ENCODE results near the gene CDRT15L2.
"Not testable (repeated sequence)": the region's sequence is repeated elsewhere in the genome, so short reads cannot be mapped to it uniquely, and the experiment has no call there.

CDRT15L2 gene

DNA sequence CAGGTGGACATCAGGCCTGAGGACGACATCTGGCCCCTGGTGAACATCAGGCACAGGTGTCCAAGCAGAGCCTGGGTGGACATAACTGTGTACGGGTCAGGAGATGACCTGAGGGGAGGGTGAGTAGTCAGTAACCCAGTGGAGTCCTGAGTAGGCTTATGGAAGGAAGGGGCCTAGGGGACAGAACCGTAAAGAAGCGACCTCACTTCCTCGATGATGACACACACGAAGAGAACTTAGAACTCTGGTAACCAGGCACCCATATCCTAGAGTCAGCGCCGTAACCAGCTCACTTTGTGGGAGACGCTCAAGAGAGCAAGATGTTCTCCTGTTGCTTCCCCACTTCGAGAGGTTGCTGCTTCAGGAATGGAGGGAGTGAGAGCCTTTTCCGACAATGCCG is at the start of gene CDRT15L2:
Gene CDRT15L2 (plus strand): TSS at position 301 of the 400 bp plus-strand sequence. CDS start 20 bp downstream, at position 321.
- DNase-seq = not testable (repeated sequence)

DNA sequence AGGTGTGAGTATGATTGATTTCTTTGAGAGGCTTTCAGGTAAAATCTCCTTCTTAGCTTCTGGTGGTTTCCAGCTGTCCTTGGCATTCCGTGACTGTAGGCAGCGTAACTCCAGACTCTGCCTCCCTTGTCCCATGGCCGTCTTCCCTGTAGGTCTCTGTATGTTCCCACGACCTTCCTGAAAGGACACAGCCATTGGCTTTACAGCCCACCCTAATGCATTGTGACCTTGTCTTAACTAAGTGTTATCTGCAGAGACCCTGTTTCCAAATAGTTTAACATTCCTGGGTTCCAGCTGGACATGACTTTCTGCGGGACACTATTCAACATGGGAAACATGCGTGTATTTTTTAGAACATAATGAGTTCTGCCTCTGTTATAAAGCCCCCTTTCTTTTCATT is 49.4 kb upstream of the CDRT15L2 start:
- DNase-seq = not testable (repeated sequence)

DNA sequence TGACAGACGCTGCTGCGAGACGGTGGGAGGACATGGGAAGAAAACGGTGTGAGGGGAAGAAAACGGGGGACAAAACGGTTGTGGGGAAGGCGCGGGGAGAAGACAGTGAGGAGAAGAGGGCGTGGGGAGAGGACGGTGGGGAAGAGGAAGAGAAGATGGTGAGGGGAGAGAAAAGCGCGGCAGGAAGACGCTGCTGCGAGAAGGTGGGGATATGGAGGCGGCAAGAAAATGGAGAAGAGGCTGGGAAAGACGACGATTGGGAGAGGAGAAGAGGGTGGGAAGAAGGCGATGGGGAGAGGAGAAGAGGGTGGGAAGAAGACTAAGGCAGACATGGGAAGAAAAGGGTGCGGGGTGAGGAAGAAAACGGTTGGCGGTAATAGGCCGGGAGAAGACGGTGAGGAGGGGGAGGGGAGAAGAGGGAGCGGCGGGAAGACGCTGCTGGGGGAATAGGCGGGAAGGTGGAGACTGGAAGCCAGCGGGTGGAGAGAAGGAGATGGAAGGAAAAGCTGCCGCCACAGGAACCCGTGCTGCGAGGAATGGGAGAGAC is 46.9 kb upstream of the CDRT15L2 start:
- DNase-seq = peak; percentile 21

DNA sequence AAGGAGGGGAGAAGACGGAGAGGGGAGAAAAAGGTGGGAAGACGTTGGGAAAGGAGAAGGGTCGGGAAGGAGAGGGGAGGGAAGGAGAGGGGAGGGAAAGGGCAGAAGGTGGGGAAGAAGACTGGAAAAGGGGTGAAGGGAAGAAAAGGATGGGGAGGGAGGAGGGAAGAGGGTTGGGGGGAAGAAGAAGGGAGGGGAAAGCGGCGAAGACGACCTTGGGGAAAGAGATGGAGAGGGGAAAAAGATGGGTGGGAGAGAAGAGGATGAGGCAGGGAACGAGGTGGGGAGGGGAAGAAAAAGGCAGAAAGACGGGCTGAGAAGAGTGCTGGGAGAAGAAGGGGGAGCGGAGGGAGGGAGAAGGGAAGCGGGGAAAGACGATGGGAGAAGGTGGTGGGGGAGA is 46.3 kb upstream of the CDRT15L2 start:
- not testable (repeated sequence) for DNase-seq

DNA sequence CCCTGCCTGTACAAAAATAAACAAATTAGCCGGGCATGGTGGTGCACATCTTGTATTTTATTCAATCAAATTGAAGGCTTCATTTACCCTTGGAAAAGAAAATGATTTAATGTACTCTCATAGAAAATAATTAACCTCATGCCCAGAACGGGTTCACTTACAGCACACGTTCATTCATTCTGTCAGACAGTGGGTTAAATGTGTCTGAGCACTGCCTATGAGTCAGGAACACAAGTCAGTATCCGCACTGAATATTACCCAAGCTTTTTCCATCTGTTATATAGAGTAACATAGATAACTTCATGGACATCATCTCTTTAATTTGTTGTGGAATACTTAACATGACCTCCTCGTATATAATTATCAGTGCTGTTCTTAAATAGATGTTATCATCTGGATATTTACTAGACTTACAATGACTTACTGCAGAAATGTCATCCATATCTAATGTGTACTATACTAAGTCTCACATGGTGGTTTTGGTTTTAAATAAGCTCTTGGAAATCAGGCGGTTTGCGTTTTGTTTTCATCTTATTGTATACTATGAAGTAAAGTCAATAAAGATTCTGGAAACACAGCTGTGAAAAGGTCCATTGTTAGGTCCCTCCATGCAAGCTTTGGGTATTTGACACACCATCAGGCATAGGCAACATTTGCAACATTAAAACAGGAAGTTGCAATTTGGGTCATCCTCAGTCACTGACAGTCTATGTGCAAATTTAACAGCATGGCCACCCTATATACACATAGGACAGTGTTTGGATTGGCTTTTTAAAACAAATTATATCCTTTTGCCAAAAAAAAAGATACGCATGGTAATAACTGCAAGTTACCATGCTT is 44.6 kb upstream of the CDRT15L2 start:
- not testable (repeated sequence) for DNase-seq

DNA sequence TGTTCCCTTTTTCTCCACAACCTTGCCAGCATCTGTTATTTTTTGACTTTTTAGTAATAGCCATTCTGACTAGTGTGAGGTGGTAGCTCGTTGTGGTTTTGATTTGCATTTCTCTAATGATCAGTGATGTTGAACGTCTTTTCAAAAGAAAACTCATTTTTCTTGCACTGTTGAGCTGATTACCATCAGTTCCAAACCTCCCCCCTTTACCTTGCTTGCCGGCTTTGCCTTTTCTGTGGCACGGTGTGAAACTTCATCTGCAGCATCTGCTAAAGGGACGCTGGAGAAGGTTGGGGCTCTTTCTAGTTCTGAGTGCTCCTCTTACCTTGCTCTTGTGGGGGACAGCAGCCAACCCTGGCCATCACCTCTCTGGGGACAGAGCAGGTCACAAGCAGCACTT is 39.1 kb upstream of the CDRT15L2 start:
- not testable (repeated sequence) for DNase-seq

DNA sequence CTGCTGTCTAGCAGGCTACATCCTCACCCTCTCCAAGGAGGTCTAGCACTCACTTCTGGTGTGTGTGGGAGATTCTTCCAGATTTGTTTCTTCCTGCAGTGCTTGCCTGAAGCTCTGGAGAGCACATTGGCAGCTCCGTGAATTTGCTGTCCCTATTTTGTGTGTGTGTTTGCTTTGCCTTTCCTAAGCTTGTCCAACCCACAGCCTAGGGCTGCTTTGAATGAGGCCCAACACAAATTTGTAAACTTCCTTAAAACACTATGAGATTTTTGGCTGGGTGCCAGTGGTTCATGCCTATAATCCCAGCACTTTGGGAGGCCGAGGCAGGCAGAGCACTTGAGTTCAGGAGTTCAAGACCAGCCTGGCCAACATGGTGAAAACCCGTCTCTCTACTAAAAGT is 38.7 kb upstream of the CDRT15L2 start:
- DNase-seq = not testable (repeated sequence)

DNA sequence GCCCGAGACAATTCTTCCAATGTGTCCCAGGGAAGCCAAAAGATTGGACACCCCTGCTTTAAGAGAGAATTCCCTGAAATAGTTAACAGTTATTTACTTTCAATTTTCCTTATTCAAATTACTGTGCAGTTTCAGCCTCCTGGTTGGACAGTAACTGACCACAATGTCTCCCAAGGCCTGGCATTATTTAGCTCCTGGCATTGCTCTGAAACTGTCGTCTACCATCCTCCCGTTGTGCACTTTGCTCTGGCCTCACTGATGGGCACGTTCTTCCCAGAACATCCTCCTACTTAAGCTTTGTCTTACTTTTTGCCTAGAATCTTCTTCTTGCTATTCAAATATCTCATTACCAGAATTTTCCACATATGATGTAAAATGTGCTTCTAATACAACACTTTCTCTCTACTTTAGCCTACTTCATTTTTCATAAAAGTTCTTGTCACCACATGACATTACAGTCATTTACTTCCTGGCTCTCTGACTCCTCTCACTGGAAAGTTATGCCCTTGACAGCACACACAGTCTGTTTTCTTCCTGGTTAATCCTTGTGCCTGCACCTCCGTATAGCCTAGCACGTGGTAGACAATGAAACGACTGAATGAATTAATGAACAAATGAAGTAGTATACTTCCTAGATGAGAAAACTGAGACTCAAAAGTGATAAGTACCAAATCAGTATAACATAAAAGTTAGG is 37.5 kb upstream of the CDRT15L2 start:
- DNase-seq = not testable (repeated sequence)

DNA sequence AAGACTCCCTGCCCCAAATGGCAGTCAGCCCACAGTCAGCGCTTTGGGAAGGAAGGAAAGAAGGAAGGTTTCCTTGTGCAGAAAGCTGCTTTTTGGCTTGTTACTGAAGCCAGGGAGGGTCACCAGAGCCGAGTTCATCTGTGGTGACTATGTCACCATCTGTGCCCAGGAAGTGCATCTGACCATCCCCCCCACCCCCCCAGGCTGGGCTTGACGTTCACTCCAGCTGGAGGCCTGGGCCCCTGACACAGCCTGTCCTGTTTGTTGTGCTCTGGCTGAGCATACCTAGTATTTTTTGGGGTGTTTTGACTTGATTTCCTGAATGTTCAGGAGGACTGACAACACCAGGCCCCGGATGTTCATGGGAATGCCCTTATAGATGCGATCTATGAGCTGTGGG is 31.6 kb upstream of the CDRT15L2 start:
- not testable (repeated sequence) for DNase-seq

DNA sequence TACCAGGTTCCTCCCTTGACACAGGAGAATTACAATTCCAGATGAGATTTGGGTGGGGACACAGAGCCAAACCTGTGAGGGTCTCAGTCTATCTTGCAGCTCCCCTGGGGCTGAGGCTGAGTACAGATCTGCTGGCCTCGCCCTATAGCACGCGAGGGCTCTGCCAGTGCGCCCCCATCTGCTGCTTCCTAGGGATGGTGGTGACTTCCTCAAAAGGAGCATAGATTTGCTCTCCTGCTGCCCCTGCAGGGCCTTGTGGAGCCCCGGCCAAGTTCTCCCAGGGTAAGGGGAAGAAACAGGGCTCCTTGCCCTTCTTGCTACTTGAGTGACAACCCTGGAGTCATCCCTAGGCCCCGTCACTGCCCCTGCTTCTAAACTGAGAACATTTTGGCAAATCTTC is 26.6 kb upstream of the CDRT15L2 start:
- not testable (repeated sequence) for DNase-seq

DNA sequence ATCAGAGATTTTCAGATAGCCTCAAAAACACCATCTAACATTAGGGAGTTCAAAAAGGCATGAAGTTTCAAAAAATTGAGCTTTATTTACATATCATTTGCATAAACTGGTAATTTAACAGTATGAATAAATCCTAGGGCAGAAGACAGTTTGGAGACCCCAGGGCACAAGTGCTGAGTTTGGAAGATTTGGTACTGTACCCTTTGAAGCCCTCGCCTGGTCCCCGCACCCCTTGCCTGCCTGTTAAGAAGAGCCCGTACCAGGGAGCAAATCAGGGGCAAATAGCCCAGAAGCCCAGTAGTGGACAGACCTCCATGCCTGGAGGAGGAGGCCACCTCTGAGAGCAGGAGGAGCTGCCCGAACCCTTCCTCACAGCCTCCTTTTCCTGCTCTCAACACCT is 24.8 kb upstream of the CDRT15L2 start:
- not testable (repeated sequence) for DNase-seq

DNA sequence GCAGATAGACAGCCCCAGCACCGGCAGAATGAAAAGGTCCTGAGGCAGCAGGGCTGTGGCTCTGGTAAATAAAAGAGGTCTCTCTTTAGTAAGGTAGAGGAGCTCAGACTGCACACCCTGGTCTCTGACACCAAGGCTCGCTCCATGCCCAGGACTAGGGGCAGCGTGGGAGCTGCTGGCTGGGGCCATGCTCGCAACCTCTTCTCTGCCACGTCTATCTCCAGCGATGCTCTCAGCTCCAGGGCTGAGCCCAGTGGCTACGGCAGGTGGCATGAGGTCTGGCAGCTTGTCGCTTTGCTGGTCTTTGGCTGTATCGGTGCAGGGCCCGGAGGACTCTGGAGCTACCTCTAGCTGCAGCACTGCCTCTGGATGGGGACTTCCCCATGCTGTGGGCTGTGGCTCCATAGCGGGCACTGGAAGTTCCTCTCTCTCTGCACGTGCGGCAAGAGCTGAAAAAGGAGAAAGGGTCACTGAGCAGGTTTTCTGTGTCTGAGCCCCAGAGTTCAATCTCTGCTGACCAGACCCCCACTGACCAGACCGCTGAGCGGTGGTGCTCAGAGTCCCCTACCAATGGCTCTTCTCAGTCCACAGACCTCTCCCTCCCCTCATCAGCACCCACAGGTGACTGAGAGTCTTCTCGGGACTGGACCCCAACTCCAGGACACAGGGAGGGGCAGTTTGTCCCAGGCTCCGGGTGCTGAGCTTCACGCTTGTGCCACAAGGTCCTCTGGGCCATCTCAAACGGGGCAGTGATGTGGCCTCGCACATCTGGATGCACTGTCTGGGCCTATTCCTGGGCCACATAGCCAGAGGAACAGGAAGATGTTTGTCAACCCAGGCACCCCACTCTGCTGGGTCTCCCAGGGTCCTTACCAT is 24.2 kb upstream of the CDRT15L2 start:
- not testable (repeated sequence) for DNase-seq

DNA sequence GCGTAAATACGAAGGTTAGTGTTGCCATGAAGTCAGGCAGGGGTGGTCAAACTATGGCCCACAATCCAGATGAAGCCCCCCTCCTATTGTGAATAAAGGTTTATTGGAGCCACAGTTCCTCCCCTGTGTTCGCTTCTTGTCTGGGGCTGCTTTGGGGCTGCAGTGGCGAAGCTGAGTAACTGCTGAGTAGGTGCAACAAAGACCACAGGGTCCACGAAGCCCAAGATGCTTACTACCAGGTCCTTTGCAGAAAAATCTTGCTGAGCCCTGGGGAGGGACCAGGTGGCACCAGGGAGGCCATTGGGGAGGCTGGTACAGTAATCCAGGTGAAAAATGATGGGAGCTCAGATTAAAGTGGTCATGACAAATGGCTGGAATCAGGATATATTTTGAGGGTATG is 21.4 kb upstream of the CDRT15L2 start:
- not testable (repeated sequence) for DNase-seq

DNA sequence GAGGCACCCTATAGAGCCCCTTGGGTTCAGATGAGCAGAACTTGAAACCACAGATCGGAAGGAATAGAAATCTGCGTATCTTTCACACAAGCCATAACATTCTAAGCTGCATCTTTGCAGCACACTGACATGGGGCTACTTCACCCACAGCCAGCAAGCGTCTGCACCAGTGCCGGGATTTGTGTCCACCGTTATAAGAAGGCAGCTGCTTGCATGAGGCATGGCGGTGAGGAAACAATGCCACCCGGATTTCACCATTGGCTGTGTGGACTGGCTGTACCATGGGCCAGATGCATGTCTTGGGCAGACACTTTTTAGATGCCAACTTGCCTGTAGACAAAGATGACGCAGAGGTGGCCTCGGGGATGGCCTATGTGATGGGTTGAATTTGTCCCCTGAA is 20.5 kb upstream of the CDRT15L2 start:
- not testable (repeated sequence) for DNase-seq

DNA sequence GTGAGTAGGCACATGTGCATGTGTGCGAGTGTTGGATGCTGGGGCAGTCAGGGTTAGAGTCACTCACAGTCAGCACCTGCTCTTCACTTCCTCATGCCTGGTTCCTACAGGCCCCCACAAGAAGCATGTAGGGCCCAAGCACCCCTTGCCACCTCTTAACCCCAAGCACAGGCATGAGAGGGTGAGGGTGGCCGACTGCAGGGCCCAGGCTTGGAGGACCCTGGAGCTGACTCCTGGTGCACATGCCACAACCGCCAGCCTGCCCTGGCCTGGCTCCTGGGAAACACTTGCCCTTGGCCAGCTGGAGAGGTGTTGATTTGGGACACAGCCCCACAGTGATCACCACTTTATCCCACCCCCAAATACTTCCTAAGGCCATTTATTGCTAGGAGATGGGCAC is 16.9 kb upstream of the CDRT15L2 start:
- no peak for DNase-seq

DNA sequence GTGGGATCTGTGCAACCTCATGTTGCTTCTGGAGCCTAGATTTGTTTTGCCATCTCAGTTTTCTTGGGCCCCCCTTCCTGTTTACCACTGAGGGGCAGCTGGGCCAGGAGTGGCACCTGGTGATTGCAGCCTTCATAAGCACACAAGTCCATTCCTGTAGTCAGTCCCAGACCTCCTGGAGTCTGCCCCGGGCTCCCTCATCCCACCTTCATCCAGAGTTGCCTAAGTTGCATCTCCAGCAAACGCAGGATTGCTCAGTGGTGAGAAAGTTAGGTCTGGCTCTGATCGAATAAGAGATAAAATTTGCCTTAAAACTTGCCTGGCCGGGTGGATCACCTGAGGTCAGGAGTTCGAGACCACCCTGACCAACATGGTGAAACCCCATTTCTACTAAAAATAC is 14.3 kb upstream of the CDRT15L2 start:
- not testable (repeated sequence) for DNase-seq

DNA sequence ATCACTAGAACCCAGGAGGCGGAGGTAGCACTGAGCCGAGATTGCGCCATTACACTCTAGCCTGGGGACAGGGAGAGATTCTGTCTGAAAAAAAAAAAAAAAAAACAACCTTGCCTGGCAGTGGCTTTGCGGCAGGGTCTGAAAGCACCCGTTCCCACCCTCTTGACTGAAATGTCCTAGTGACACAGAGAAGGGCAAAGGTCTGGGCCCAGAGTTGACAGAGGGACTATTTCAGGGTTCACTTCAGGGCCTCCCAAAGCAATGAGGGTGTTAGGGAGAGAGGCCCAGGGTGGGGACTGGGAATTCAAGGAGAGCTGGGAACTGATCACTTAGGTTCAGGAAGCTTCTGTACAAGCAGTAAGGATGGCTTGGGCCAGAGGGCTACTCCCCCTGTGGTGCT is 13.8 kb upstream of the CDRT15L2 start:
- DNase-seq = no peak

DNA sequence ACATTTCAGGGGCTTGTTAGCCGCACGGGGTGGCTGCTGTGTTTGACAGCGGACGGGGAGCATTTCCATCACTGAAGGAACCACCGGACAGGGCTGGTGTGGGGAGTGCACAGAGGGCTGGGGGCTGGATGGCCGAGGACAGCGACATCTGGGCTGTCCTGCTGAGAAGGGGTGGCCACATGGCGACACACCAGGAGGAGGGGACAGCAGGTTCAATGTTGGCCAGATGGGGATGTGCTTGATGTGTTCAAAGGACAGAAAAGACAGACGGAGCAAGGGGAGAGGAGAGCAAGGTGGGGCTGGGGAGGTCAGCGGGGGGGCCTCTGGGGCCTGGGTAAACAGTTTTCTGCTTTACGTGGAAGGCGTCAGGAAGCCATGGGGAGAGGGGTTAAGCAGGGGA is 12.8 kb upstream of the CDRT15L2 start:
- DNase-seq = not testable (repeated sequence)

DNA sequence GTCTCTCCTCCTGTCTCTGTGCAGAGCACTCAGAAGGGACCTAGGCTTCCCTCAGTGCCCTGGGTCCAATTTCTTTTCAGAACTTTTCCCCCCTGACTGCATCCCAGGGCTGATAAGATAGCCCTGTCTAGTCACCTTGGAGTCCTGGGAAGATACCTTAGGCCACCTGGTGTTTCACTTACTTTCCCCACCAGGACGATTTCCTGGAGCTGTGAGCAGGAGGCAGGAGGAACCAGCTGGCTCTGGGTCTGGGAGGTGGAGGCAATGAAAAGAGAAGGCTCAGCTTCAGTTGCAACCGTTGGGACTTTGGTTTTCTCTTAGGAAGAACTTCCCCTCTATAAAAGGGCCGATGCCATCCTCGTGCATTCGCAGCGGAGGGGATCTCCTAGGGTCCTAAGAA is 12.1 kb upstream of the CDRT15L2 start:
- not testable (repeated sequence) for DNase-seq

DNA sequence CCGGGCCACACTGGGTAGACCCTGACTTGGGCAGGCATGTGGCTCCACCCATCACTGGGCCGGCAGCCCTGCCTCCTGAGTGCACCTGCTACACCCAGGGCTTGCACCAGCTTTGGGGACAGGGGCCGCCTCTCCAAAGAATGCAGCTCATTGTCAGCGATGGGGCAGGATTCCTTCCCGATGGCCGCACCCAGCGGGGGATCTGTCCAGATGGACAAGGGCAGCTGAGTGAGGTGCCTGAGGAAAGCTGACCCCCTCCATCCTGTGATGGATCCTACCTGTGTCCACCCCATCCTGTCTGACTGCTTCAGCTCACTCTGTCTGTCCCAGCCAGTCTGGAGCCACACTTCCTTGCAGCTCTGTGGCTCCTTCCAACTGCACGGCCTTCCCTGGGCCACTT is 10.9 kb upstream of the CDRT15L2 start:
- not testable (repeated sequence) for DNase-seq

DNA sequence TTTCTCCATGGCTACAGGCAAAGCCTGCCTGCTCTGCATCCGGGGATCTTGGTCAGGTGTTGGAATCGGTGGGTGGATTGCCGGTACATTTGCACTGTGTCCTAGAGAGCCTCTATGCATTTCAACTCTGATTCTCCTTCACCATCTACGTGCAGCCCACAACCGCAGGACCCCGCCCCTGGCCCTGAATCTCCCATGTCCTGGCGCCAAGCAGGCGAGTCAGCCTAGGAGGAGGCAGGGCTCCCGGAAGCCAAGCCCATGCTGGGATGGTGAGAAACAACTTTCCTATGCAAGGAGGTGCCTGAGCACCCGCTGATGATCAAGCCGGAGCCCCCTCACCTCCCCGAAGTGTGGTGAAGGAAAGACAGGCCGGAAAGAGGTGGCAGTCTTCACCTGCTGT is 7.9 kb upstream of the CDRT15L2 start:
- not testable (repeated sequence) for DNase-seq

DNA sequence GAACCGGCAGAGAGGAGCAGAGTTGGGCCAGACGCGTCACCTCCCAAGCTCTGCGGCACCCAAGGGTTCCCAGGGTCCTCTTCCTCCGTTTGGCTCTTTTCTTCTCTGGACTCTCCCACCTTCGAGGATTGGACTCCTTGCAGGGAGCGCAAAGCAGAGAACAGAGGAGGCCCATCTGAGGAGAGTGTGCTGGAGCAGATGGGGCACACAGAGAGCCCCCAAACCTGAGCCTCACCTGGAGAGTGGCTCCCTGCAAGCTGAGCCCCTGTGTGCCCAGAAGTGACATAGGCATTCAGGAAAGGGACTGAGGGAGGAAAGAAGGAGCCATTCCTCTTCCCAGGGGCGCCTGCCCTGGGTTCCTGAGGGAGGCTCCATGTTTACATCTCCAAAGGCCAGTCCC is 6.3 kb upstream of the CDRT15L2 start:
- not testable (repeated sequence) for DNase-seq

DNA sequence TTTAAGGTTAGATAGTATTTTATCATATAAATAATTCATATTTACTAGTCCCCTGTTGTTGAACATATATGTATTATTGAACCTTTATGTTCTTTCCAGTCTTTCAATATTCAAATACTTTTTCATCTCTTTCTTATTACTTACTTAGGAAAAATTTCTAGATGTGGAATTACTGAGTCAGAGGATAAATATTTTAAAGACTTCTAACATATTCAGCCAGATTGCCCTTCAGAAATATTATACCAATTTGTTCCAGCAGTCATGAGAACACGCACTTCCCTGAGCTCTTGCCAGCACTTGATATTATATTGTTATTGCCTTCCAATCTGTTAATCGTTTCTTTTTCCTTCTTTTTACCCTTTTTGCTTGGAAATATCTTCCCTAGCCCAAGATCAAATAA is 4.5 kb upstream of the CDRT15L2 start:
- DNase-seq = not testable (repeated sequence)
